ENCODE results near the gene TTC12. TPM values are rescaled to one million over a fixed set of nuclear protein-coding genes. Genes with fewer than 3 reads are reported as not detected.

The TTC12 gene, protein sequence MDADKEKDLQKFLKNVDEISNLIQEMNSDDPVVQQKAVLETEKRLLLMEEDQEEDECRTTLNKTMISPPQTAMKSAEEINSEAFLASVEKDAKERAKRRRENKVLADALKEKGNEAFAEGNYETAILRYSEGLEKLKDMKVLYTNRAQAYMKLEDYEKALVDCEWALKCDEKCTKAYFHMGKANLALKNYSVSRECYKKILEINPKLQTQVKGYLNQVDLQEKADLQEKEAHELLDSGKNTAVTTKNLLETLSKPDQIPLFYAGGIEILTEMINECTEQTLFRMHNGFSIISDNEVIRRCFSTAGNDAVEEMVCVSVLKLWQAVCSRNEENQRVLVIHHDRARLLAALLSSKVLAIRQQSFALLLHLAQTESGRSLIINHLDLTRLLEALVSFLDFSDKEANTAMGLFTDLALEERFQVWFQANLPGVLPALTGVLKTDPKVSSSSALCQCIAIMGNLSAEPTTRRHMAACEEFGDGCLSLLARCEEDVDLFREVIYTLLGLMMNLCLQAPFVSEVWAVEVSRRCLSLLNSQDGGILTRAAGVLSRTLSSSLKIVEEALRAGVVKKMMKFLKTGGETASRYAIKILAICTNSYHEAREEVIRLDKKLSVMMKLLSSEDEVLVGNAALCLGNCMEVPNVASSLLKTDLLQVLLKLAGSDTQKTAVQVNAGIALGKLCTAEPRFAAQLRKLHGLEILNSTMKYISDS
- total RNA-seq, result 59.3 TPM

GRCh38 chr11:113314389-113315301, at the start of gene TTC12:
Gene TTC12 (plus strand): TSS chr11:113314583. CDS start chr11:113316258, 1,675 bp downstream.
- DNase-seq (ENCODE audit: low spot score), result peak; percentile 96

GRCh38 chr11:113265362-113265761, 49.0 kb upstream of the TTC12 start:
- DNase-seq (ENCODE audit: low spot score), result no peak

DNA sequence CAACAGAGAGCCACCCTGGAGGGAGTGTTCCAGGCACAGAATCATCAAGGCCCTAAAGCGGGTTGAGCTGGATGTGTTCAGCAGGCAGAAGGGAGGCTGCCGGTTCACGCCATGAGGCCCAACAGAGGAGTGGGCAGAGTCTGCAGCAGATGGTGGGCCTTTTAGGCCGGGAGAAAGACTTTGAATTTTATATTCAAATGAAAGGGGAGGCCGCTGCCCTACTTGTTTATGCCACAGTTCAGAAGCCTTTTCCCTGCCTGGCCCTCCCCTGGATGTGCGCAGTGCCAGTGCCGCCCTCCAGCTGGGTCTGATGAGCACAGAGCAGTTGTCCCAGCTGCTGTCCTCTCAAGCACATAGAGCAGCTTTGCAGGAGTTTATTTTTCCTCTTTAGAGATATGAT, 46.9 kb upstream of the TTC12 start:
- DNase-seq (ENCODE audit: low spot score), result no peak

DNA sequence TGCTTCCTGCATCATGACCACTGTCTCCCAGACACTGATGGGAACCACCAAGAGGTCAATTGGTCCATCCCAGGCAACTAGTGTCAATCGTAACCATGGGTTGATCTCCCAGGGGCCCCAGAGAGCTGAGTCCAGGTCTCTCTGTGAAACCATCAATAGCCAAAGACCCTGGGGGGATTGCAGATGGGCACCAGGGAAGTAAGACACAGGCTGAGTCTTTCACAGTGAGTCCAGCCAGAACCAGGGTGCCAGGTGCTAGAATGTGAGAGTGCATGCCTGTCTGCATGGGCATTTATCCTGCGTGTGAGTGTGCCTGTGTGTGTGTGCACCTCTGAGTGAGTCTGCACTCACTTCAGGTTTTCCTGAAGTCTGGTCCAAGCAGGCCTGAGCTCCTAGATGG, 45.3 kb upstream of the TTC12 start:
- DNase-seq (ENCODE audit: low spot score), result no peak

GRCh38 chr11:113269636-113270035, 44.7 kb upstream of the TTC12 start:
- no peak for DNase-seq (ENCODE audit: low spot score)

- DNase-seq (ENCODE audit: low spot score), result no peak
Measured at GRCh38 chr11:113270080-113270479, 44.3 kb upstream of the TTC12 start.

DNA sequence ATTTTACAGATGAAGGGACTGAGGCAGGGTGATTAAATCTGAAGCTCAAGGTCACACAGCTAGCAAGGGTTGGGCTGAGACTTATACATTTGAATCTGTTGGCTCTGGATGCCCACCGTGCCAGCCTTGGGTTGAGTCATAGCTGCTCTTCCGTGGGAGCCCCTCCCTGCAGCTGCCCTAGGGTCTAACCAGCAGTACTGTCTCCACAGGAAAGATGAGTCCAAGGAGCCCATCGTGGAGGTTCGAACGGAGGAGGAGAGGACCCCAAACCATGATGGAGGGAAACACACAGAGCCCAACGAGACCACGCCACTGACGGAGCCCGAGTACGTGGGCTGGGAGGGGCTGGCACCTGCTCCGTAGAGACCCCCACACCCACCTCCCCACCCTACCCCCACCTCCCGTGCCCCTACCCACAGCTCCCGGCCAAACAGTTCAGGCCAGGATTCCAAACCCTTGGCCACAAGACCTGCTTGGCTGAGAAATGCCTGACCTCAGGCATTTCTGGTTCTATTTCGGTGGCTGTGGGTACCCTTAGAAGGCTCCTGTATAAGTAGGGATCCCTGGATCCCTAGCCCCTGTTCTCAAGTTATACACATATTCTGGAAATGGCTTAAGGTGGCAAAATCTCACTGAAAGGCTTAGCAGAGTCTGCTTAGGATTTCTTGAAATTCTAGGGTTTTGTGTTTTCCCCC, 42.7 kb upstream of the TTC12 start:
- no peak for DNase-seq (ENCODE audit: low spot score)

DNA sequence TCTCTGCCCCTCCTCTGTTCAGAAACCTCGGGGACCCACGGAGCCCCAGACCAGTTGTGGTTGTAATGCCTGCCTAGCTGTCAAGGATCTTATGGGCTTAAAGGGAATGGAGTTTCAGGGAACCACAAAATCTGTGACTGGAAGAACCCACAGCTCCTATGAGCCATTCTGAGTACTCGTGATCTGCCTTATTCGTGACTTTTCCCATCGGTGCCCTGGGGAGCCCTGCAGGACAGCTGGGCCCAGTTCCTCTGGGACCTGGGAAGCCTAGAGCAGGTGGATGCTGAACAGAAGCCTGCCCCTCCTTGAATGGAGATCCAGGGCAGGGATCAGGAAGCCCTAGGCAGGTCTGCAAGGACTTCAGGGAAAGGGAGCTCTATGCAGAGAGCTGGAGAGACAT, 42.1 kb upstream of the TTC12 start:
- DNase-seq (ENCODE audit: low spot score), result no peak

DNA sequence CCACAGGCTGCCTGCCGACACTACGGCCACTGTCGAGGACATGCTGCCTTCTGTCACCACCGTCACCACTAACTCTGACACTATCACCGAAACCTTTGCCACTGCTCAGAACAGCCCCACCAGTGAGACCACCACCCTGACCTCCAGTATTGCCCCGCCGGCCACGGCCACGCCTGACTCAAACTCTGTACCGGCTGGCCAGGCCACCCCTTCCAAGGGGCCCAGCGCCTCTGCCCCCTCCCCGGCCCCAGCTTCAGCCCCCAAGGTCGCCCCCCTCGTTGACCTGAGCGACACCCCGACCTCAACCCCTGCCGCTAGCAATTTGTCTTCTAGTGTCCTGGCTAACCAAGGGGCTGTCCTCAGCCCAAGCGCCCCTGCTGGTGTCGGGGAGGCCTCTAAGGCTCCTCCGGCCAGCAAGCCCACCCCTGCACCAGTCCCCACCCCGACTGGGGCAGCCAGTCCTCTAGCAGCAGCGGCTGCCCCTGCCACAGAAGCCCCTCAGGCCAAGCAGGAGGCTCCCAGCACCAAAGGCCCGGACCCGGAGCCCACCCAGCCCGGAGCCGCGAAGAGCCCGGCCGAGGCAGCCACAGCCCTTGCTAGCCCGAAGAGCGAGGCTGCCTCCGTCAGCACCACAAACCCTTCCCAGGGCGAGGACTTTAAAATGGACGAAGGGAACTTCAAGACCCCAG, 41.3 kb upstream of the TTC12 start:
- no peak for DNase-seq (ENCODE audit: low spot score)

GRCh38 chr11:113273720-113274119, 40.7 kb upstream of the TTC12 start:
- no peak for DNase-seq (ENCODE audit: low spot score)

DNA sequence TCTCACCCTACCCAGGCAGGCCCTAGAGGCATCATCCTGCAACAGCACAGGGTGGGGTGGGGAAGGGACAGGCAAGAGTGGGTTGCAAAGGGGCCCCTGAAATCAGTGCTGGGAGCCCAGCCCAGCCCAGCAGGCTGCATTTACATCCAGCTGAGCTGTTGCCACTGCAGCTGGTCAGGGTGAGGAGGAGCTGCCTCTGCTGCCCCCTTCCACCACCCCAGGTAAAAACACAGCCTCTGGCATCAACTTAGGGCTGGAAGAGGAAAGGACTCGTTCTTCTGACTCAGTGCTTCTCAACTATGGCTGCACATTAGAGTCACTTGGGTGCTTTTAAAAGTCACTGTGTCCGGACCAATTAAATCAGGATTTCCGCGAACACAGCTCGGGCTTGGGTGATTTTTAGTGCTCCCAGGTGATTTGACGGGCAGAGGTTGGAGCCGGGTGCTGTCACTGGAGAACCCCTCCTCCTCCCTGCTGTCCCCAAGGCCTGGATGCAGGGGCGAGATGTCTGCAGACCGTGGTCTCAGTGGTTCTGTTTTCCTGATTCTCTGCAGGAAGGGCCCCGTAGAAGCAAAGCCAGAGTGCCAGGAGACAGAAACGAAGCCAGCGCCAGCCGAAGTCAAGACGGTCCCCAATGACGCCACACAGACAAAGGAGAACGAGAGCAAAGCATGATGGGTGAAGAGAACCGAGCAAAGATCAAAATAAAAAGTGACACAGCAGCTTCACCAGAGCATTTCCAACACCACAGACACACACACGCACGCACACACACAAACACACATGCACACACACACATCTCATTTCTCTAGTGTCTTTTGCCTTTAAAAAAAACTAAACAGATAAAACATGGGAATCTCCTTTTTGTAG, 39.4 kb upstream of the TTC12 start:
- no peak for DNase-seq (ENCODE audit: low spot score)

DNA sequence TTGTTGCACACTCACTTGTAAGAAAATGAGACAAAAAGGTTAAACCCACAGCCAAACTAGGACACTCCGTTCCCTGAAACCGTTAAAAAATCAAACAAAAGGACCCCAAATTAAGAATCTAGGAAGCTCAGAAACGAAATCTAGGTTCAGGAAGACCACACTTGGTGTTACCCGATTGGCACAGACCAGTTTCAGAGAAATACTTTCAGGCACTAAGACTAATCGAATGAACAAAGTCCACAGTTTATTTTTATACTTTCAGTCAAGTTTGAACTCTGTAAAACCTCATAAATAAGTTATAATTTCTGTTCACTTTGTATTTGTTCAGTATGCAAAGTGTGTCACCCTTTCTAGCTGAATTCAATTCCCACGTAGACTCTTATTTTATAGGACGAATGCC, 38.8 kb upstream of the TTC12 start:
- no peak for DNase-seq (ENCODE audit: low spot score)

DNA sequence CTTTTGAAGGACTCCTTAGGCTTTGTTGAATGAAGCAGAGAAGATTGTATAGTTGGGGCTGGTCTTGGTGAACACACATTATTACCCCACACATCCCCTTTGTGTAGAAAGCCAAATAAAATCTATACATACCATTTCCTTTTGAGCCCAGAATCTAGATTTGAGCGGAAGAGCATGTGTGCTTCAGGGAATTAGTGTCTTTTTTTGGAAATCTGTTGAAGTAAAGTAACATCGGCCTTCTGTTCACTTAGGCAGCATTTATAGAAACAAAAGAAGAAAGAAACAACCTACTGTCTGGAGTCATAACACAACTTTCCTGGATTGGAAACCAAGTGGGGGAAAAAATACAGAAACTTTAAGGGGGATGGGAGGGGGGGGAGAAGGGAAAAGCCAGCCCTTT, 37.9 kb upstream of the TTC12 start:
- DNase-seq (ENCODE audit: low spot score), result no peak

GRCh38 chr11:113277907-113278306, 36.5 kb upstream of the TTC12 start:
- DNase-seq (ENCODE audit: low spot score), result no peak

GRCh38 chr11:113278481-113278880, 35.9 kb upstream of the TTC12 start:
- no peak for DNase-seq (ENCODE audit: low spot score)

DNA sequence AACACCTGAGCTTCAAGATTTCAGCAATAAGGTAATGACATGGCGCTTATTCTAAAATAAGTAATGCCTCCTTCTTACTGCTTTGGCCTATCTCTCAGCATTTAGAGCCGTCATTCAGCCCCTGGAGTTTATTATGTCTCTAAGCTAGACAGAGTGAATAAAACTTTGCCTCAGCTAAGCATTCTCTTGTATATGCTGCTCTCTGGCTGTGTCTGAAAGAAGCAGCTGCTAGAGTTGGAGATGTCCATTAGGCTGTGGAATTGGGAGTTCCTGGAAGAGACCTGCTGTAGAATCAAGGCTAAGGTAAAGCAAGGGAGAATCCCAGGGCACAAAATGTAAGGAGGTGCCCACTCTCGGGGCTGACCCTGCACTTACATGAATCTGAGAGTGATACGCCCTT, 35.5 kb upstream of the TTC12 start:
- no peak for DNase-seq (ENCODE audit: low spot score)

DNA sequence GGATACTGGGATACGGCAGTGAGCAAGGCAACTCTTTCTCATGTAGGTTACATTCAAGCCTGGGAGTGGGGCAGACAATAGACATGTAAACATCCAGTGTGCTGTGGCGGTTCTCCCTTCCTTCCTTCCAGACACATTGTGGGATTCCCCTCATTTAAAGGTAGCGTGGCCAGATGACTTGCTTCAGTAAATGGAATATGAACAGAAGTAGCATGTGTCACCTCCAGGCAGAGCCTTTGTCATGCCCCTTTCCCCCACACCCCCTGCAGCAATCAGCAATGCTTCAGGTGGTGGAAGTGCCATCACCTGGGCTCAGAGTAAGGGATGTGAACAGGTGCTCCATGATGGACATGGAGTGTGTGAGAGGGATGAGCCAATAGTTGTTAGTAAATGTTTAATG, 34.8 kb upstream of the TTC12 start:
- no peak for DNase-seq (ENCODE audit: low spot score)

DNA sequence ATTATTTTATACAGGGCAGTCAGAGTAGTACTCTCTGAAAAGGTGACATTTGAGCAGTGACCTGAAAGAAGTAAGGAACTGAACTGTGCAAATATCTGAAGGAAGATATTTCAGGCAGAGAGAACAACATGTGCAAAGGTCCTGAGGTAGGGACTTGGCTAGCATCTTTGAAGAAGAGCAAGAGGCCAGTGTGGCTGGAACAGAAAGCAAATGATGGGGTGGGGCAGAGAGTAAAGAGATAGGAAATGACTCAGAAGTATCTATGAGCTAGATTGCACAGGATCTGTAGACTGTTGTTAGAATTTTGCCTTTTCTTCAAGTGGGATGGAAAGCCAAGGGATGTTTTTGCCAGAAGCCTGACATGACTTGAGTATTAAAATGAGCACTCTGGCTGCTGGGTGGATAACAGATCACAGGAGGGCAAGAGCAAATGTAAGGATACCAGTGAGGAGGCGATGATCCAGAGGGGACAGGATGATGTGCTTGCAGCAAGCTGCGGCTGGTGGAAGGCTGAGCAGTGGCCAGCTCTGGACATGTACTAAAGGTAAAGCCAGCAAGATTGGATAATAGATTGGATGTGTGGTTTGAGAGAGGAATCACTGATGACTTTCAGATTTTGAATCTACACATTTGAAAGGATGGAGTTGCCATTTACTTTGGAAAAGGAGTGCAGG, 33.2 kb upstream of the TTC12 start:
- no peak for DNase-seq (ENCODE audit: low spot score)

DNA sequence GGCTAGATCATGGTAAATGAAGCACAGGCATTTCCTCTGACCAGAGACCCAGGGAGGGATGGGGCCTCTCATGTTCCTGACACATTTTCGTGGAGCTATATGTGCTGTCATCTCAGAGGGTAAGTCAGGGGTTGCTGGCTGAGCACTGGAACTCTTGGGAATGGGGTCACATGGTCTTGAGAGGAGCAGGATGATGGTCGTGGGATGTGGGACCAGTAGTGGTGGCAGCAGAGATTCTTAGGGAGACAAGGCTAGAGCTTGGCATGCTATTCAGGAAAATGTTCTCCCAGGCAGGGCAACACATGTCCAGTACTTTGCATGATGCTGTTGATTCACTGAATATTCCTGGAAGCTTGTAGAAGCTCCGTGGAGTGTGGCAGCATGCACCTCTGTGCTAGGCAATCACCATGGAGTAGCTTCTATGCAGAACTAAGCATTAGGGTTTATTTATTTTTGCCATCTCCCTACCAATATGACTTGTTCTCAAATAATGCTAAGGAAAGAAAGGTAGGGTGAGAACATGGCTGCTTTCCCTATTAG, 31.4 kb upstream of the TTC12 start:
- DNase-seq (ENCODE audit: low spot score), result no peak
